HG03196 (cell line): ENCODE results near the gene OPRM1.
"Not testable (repeated sequence)": the region's sequence is repeated elsewhere in the genome, so short reads cannot be mapped to it uniquely, and the experiment has no call there.

Source experiments
- ATAC-seq: cut with Tn5 transposase; IDR thresholded peaks from one replicate; pipeline ENCODE4 v1.9.1; 2021; ENCODE audit not compliant: unreplicated experiment

The OPRM1 gene

DNA sequence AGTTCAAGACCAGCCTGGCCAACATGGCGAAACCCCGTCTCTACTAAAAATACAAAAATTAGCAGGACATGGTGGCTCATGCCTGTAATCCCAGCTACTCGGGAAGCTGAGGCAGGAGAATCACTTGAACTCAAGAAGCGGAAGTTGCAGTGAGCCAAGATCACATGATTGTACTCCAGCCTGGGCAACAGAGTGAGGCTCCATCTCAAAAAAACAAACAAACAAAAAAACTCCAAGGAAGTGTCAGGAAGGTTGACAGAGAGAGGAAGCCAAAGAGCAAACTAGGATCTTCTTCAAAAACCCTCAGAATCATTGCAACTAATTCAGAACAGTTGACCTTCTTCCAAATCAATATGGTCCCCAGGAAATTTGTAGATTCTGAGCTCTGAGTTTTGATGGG, 162.6 kb downstream of the OPRM1 start:
- not testable (repeated sequence) for ATAC-seq

DNA sequence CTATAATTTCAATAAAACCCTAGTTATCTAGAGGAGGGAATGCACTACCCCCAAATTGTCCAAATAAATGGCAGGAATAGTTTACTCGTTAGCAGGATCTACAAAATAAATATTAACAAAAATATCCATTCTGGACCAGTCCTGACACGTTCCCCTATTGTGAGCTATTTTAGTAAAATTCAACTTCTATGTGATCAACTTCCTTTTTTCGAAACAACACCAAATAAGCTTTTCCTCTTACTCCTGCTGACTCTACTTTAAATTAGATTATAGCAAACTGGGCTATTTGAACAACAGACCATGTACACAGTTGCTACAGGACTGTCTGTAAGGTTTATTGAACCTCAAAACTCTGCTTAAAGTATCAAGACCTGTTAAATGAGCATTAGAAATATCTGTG, 163.3 kb downstream of the OPRM1 start:
- ATAC-seq, result no peak

DNA sequence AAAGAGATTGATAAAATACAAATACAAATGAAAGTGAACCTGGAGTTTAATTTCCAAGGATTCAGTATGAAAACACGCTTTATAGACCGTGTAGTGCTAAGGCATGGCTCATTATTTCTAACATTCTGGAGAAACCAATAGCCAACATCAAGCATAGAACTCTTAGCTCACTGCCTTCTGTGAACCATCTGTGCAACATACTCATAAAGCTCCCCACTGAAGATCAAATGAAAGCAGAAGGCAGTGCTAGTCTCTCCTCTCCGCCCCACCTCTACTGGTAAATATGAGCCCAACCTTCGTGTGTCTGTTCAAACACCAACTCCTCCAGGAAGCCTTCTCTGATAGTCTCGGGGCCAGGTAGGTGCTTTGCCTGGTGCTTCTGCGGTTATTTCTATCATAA, 163.9 kb downstream of the OPRM1 start:
- no peak for ATAC-seq

DNA sequence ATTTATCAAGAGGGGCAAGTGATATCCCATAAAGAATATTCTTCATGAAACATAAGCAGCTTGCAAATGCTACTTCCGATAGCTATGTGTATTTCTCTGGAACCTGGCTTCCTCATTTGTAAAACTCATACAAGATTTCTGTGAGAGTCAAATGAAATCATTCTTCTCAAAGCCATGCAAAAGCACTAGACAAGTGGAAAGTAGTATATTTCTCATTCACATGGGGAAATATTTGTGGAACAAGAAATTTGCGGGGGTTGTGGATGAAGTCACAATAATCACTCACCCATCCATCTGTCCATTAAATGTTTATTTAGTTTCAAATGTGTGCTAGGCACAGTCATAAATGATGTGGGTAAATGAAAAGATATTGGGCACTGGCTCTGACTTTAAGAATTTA, 167.1 kb downstream of the OPRM1 start:
- ATAC-seq, result no peak

DNA sequence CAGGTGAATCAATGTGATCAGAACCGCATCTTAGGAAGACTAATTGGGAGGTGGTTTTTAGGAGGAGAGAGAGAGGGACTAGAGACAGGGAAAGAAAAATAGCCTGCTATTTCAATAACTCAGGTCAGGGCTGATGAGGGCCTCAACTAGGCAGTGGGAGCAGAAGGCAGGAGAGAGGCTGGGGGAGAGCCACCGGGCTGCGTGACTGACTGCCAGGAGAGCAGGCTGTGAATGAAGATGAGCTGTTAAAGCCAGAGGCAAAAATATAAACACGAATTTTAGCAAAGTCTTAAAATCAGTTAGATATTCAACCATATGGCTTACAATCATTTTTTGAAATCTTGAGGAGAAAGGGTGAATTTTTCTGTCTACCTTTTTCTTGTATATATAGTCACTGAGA, 168.0 kb downstream of the OPRM1 start:
- no peak for ATAC-seq

DNA sequence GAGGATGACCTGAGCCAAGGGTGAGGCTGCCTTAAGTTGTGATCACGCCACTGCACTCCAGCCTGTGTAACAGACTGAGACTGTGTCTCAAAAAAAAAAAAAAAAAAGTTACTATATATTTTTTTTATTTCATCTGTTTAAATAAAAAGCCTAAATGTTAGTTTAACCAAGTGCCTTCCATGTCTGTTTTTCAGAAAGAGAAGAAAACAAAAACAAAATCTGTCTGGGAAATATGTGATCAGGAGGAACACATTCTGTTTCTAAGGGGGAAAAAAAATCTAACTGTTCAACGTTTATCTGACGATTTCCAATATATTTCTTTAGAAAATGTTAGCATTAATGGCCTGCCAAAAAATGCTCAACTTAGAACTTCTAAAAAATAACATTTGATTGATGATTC, 170.5 kb downstream of the OPRM1 start:
- ATAC-seq, result no peak

DNA sequence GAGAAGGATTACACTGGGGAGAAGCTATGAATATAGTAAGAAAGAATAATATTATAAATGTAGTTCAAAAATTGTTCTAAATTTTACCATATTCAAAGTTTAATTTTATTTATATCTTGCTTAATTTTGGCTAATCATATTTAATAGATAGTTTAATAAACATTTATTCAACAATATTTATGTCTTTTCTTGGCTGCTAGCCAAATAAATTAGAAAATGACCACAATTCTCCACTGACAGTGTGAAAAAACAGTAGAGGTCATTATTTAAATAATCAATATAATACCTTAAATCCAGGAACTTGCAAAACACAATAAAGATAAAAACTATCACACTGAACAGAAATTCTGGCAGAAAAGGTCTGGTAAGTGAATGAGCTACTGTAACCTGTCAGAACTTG, 171.6 kb downstream of the OPRM1 start:
- no peak for ATAC-seq

DNA sequence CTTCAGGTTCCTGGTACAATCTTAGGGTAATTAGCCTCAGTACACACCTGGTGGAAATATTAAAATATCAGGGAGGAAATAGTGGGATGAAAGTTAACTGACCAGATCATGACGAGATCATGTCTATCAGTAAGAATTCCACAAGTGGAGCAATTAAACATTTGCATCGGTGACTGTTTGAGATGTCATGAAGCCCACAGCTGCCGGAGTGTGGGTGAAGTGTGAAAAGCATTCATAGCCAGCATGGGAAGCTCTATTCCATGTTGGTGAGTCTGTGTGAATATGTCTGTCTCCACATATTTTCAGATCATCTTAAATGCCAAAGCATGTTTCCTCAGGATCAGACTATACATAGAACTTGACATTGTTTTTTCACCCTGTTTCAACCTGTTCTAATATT, 174.7 kb downstream of the OPRM1 start:
- no peak for ATAC-seq

DNA sequence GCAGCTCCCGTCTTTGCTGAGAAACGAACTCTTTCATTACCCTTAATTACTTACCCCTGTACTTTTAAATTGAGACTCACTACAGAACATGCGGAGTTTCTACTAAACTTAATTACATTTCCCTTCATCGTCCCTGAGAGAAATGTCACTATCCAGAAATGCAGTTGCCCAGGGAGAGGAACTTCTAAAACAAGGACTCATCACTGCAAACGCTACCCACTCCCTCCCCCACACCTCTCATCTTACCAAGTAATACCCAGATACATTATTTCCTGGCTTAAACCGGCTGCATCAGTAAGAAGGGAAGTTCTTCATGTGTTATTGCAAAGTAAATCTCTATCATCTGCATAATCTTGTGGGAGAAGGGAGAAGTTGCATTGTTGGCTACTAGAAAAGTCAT, 179.3 kb downstream of the OPRM1 start:
- ATAC-seq, result no peak

DNA sequence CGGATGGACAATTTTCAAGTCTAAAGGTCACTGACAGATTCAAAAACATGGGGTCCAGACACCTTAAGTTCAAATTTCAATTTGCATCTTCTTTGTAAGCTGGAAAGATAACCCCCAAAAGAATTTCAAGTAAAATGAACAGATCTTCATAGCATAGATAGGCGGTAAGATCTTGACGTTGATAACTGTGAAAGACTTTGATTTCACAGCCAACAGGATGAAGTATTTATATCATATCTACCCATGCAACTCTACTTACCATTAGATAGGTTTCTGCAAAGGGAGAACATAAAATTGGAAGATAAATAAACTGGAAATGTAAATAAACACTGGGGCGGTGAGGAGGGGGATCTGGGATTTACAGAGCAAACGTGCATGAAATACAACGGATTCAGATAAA, 179.7 kb downstream of the OPRM1 start:
- no peak for ATAC-seq

DNA sequence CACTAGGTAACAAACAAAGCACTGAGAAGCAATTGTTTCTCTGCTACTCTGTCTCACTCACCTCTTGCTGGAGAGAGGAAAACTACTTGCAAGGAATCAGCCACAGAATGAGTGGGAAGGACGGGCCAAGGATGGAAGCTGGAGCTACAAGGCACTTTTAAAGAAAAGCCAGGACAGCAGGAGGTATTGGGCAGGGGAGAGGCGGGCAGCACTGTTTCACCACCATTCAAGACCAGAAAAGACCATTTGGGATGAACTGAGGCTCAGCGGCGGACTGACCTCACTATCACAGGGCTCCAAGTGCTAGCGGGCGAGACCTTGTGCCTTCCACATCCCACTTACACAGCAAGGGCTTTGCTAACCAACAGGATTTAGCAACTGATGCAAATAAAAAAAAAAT, 180.2 kb downstream of the OPRM1 start:
- ATAC-seq, result no peak

DNA sequence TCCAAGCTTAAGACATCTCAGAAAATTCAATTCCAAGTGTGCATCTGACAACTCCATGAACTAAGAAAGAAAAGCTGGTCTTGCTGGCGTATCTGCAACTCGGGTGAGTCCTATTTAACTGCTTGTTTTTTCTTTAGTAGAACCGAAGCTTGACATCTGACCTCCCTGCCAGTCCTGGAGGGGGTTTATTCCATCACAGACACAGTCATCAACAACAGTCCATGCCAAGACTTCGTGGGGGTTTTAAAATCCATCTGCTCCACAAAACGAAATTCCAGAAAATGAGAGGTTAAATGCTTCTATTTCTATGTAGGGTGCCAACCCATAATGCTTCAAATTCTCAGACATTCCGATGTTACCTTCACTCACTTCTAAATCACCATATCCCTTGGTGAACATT, 183.7 kb downstream of the OPRM1 start:
- no peak for ATAC-seq

DNA sequence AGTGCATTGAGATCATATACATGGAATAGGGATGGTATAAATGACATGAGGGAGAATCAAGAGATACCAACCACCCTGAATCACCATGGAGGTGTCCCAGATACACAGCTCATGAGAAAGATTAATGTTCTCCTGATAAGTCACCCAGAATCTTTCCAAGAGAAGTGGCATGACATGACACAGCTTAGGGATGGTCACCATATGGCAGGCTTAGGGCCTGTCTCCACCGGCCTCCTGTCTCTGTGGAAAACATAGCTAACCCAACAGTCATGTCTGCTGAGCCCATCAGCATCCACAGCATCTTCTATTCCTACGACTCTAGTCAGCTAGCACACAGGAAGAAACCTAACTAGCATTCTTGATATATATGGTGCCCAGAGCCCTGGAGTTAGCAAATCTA, 184.3 kb downstream of the OPRM1 start:
- no peak for ATAC-seq

DNA sequence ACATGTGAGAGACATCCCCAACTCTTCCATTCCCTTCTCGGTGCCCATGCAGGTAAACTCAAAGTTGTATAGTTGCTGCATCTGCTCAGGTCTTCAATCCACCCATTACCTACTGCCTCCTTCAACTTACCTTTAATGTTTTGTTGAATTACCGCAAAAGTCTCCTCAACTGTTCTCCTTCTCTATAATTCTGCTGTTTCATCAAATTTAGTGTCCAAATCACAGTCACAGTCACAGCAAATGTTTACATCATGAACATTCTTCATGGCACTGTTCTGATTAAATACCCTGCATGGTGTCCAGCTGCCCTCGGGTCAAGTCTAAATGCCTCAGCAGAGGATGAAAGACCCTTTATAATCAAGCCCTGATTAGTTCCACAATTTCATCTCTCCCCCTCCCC, 187.4 kb downstream of the OPRM1 start:
- ATAC-seq, result no peak

DNA sequence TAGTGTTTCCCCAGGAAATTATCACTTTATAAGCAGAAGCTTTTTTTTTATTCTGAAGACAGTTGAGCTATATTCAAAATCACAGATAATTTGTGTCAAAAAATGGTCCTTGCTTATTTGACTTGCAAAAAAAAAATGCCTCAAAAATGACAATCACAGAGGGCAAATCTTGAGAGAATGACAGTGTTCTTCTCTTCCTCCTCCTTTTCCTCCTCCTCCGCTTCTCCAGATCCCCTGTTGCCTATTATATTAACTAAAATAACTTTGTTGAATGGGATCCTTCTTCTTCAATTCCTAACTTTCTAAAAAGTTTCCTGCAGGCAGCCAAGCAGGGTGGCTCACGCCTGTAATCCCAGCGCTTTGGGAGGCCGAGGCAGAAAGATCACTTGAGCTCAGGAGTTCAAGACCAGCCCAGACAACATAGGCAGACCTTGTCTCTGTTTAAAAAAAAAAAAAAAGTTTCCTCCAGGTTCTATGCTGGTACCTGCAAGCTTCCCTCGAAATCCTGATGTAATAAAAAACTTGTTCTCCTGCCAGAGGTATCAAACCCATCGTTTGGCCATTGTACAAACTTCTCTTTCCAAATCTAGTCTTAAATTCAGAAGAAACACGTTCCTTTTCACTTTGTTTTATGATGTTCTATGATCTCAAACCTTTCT, 189.0 kb downstream of the OPRM1 start:
- ATAC-seq, result no peak

DNA sequence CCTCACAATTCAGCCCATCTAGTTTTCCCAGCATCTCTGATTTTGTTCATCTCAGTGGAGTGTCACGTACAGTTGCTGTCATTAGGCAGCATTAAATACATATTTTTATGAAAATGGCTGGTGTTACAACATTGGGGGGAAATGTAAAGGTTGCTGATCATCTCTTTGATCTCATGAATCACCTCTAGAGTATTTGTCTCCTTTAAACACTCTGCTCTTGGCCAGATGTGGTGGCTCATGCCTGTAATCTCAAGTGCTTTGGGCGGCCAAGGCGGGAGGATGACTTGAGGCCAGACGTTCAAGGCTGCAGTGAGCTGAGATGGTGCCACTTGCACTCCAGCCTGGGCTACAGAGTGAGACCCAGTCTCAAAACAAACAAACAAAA, 189.5 kb downstream of the OPRM1 start:
- no peak for ATAC-seq

DNA sequence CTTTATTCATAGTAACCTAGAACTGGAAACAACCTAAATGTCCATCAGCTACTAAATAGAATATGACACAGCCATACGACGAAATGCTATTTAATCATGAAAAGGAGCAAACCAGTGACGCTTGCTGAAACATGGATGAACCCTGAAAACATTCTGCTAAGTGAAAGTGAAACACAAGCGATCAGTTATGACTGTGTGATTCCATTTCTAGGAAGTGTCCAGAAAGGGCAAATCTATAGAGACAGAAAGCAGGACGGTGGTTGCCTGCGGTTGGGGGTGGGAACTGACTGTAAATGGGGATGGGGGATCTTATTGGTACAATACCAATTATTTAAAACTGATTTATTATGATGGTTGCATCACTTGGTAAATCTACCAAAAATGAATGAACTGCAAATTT, 190.7 kb downstream of the OPRM1 start:
- ATAC-seq, result peak; percentile 57

DNA sequence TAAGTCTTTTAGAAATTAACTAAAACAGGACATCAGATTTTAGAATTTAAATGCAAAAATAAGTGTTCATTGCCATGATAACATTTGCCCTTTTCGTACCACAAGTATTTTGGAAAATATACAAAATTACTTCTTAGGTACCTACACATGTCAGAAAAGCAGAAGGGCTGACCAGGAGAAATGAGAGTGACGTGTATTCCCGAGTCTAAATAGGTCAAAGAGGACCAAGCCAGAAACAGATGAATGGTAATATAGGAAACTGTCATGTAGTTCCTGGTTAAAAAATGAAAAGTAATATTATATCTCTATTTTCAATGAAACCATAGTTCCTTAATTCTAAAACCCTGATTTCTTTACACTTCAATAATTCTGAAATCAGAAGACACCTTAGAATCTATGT, 191.4 kb downstream of the OPRM1 start:
- ATAC-seq, result no peak

DNA sequence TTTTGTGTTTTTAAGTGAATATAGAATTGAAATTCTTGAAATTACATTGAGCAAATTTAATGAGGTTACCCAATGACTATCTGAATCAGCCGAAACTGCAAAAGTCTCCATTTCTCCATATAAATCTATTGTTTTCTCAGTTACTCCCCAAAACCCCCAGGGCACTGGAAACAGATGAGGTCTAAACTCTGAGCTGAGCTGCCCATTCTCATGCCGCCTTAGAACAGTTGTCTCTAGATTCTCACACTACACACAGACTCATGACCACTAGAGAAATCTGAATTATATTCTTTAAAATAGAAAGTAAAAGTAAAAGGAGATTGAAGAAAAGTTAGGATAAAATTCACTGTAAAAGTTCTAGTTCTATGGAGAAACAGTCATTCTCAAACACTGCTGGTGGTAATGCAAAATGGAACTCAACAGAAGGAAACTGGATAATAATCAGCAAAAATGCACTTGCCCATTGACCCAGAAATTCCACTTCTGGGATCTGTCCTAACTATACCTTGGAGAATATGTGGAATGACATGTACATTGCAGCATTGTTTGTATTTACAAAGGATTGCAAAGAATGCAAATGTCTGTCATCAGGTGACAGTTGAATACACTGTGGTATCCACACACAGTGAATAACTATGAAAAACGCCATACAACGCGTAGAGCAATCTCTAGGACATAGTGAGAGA, 192.0 kb downstream of the OPRM1 start:
- no peak for ATAC-seq

DNA sequence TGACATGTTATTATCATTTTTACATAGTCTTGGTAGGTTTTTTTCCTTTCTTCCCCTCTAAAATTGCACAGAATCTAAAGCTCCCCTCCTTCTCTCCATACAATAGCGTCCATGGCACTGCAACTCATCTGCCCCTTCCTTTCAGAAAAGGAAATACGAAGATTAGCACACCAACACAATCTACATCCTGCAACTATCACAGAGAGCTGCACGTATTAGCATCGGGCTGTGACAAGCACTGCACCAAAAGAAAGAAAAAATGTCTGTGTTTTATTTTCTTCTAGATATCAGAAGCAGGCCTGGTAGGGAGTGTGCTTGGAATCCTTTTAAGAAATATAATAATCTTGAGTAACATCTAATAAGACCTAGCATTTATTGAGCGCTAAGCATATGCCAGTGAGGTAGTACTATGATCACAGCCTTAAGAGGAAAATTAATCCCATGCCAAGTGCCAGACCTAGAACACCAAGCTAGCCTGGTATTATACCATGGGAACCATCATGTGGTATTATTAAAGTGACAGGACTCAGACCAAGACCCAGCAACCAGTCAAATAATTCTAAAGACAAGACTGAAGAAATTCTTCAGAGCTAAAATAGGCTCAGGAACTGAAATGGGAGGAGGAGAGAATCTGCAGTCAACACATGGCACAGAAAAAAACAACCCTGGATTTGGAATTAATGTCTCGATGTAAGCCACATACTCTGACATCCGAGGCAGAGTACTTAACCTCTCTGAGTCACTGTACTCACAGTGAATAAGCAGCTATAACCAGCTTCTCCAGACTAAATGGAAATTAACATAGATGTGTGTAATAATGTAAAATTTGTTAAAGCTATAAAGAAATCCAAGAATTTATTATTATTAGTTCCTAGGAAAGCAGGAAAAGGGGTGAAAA, 193.2 kb downstream of the OPRM1 start:
- ATAC-seq, result no peak

DNA sequence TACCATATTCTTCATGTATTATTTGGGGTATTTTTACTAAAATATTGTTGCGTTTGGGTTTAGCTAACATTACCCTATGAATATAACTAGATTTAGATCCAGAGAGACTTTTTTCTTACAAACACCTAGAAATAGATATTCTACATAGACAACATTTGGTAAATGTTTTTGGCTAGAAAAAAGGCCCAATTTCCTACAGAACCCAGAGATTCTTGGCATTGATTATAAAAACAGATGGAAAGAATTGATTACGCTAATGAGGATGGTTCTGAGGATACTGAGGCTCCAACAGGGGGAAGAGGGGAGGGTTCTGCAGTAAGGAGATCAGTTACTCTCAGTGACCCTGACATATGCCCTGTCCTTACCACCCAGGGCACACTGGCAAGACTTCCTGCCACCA, 194.3 kb downstream of the OPRM1 start:
- ATAC-seq, result no peak
